Measurements from ENCODE around the gene FER.
"Not testable (repeated sequence)": the region's sequence is repeated elsewhere in the genome, so short reads cannot be mapped to it uniquely, and the experiment has no call there.

GRCh38 chr5:108700388-108700787 lies 47.3 kb upstream of the FER start:
- not testable (repeated sequence) for TF ChIP-seq CTCF (IDR thresholded peaks at IDR 0.05; ENCODE audit: low read length); EZH2 (IDR thresholded peaks at IDR 0.05; ENCODE audit: borderline replicate concordance, low read length)
